Progenitor cell of endocrine pancreas (in vitro differentiated cells): ENCODE data around the gene ZNF484. TPM values are rescaled to one million over a fixed set of nuclear protein-coding genes. Genes with fewer than 3 reads are reported as not detected.
"Not testable (repeated sequence)": the region's sequence is repeated elsewhere in the genome, so short reads cannot be mapped to it uniquely, and the experiment has no call there.

ENCODE experiments used
- DNase-seq: peaks from one replicate; pipeline ENCODE4 v3.0.0; 2021; ENCODE audit warnings: low spot score; ENCODE audit not compliant: unreplicated experiment
- H3K27ac Mint-ChIP-seq: 2 replicates; pipeline ENCODE4 v1.8.0; 2021; ENCODE audit warnings: mild to moderate bottlenecking, moderate library complexity, mixed read lengths
- H3K27me3 Mint-ChIP-seq: 2 replicates; pipeline ENCODE4 v1.8.0; 2021; ENCODE audit warnings: mixed read lengths
- H3K36me3 Mint-ChIP-seq: 2 replicates; pipeline ENCODE4 v1.8.0; 2022; ENCODE audit warnings: mixed read lengths; ENCODE audit not compliant: insufficient read depth
- H3K4me1 Mint-ChIP-seq: 2 replicates; pipeline ENCODE4 v1.8.0; 2021; ENCODE audit warnings: low read depth, mixed read lengths
- H3K4me3 Mint-ChIP-seq: 2 replicates; pipeline ENCODE4 v1.8.0; 2021; ENCODE audit warnings: low read depth, mild to moderate bottlenecking, moderate library complexity, mixed read lengths
- H3K9me3 Mint-ChIP-seq: 2 replicates; pipeline ENCODE4 v1.8.0; 2021; ENCODE audit warnings: low read depth, mixed read lengths
- CTCF ChIP-seq: fragments of 200-600 bp; sonication (generic); IDR thresholded peaks from one replicate; pipeline ENCODE4 v1.5.0; 2021; ENCODE audit warnings: antibody characterized with exemption, mild to moderate bottlenecking; ENCODE audit not compliant: unreplicated experiment
- total RNA-seq: library from RNA; stranded (reverse); gene quantifications from 2 replicates; pipeline ENCODE4 v1.2.1, GENCODE V29; 2021

The ZNF484 gene
- total RNA-seq, 1 donor from 2014 or later, result 11.1 TPM

GRCh38 chr9:92807031-92807756, 70.6 kb downstream of the ZNF484 start:
- H3K27me3 Mint-ChIP-seq, result peaks cover 53% of the 10 kb centered on the region
- peaks cover 4% of the 10 kb centered on the region for H3K4me1 Mint-ChIP-seq
- no peak for TF ChIP-seq CTCF
- H3K36me3 Mint-ChIP-seq, result no peaks in the 10 kb centered on the region
- DNase-seq, result no peak
- no peaks in the 10 kb centered on the region for H3K9me3 Mint-ChIP-seq
- no peak overlapping the region for H3K27ac Mint-ChIP-seq
- H3K4me3 Mint-ChIP-seq, result no peak overlapping the region

DNA sequence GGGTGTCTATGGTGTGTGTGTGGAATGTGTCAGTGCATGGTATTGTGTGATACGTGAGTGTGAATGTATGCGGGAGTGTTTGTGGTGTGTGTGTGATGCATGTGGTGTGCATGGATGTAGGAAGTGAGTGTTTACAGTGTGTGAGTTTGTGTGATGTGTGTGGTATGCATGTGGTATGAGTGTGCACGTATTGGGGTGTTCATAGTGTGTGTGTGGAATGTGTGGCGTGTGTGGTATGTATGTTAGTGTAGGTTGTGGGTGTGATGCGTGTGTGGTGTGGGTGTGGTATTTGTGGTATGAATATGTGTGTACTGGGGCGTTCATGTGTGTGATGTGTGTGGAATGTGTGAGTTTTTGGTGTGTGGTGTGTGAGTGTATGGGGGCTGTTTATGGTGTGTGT, 73.1 kb downstream of the ZNF484 start:
- H3K4me1 Mint-ChIP-seq, result peaks cover 4% of the 10 kb centered on the region
- no peak for TF ChIP-seq CTCF
- H3K4me3 Mint-ChIP-seq, result no peak overlapping the region
- H3K9me3 Mint-ChIP-seq, result no peaks in the 10 kb centered on the region
- no peaks in the 10 kb centered on the region for H3K36me3 Mint-ChIP-seq
- H3K27me3 Mint-ChIP-seq, result peaks cover 39% of the 10 kb centered on the region
- no peak for DNase-seq
- no peak overlapping the region for H3K27ac Mint-ChIP-seq

- Mint-ChIP-seq H3K27me3 (peaks cover 58% of the 10 kb centered on the region), H3K36me3 (no peaks in the 10 kb centered on the region), H3K4me3 (no peak overlapping the region), H3K9me3 (no peaks in the 10 kb centered on the region), H3K4me1 (peaks cover 12% of the 10 kb centered on the region), H3K27ac (no peak overlapping the region)
- TF ChIP-seq CTCF, result no peak
- DNase-seq, result no peak
Measured at GRCh38 chr9:92798358-92798757, 79.5 kb downstream of the ZNF484 start.

DNA sequence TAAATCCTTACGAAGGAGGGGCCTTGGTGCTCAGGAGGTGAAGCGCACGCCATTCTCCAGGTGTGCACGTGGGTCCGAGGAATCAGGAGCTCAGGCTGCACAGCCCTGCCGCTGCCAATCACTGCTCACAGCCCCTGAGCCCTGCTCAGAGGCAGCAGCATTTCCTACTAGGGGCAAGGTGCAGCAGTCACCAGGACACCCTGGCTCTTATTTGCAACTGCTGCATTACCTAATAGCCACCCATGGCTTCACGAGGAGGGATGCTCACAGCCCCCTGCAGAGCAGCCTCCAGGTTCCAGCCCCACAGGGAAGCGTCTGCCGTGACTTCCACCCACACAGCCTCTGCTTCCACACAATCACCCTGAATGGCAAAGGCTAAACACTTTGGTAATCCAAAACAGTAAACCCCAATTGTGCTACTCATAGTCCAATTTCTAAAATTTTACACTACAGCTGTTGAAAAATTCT, 81.5 kb downstream of the ZNF484 start:
- H3K27ac Mint-ChIP-seq, result peak overlapping the region; percentile 49
- not testable (repeated sequence) for DNase-seq, H3K4me3 Mint-ChIP-seq, H3K9me3 Mint-ChIP-seq, H3K36me3 Mint-ChIP-seq
- peaks cover 11% of the 10 kb centered on the region for H3K4me1 Mint-ChIP-seq
- peaks cover 71% of the 10 kb centered on the region for H3K27me3 Mint-ChIP-seq

- Mint-ChIP-seq H3K9me3 (no peaks in the 10 kb centered on the region), H3K4me1 (peaks cover 11% of the 10 kb centered on the region), H3K27ac (peak overlapping the region; percentile 49), H3K4me3 (no peak overlapping the region), H3K36me3 (no peaks in the 10 kb centered on the region), H3K27me3 (peaks cover 77% of the 10 kb centered on the region)
- no peak for TF ChIP-seq CTCF
- no peak for DNase-seq
Measured at GRCh38 chr9:92795598-92796336, 82.1 kb downstream of the ZNF484 start.

Other genes starting within 250 kb of the ZNF484 start
- 10.2 and 10.8 TPM in 2 replicates for gene IPPK, start 207.9 kb downstream of the ZNF484 start, total RNA-seq
- gene BICD2, start 113.2 kb downstream of the ZNF484 start, total RNA-seq, result 24.6 and 25.5 TPM in 2 replicates
- gene FGD3, start 69.5 kb upstream of the ZNF484 start, total RNA-seq, result 9.6 and 12.0 TPM in 2 replicates
- 0.43 and 1.2 TPM in 2 replicates for gene SUSD3, start 180.7 kb upstream of the ZNF484 start, total RNA-seq
- gene CARD19, start 218.2 kb upstream of the ZNF484 start, total RNA-seq, result 19.3 and 20.4 TPM in 2 replicates